OCI-LY3 (cell line): Measurements from ENCODE around the gene KCNC2.

ENCODE experiments used
- H2AFZ ChIP-seq: fragments of 200-600, 300-600 bp; shearing (Covaris generic); 2 replicates; pipeline ENCODE4 v1.6.0; 2014; ENCODE audit warnings: antibody characterized with exemption, low read depth, low read length
- H3K27ac ChIP-seq: fragments of 200-600, 300-600 bp; sonication (generic); 2 replicates; pipeline ENCODE4 v1.5.1; 2014; ENCODE audit warnings: mild to moderate bottlenecking, low read length, moderate library complexity, mixed read lengths
- H3K27me3 ChIP-seq: fragments of 200-600, 300-600 bp; sonication (generic); 2 replicates; pipeline ENCODE4 v1.6.1; 2014; ENCODE audit warnings: low read depth, low read length, mixed read lengths
- H3K36me3 ChIP-seq: fragments of 200-600, 300-600 bp; sonication (generic); replicated peaks from 2 replicates; pipeline ENCODE3; 2014; ENCODE audit warnings: low read depth, low read length, mixed read lengths
- H3K4me1 ChIP-seq: fragments of 300-600, 200-600 bp; sonication (generic); 2 replicates; pipeline ENCODE4 v1.6.1; 2014; ENCODE audit warnings: low read length, mixed read lengths
- H3K4me2 ChIP-seq: fragments of 200-600, 300-600 bp; sonication (generic); 2 replicates; pipeline ENCODE4 v1.6.1; 2014; ENCODE audit warnings: low read length, mixed read lengths
- H3K4me3 ChIP-seq: fragments of 300-600, 200-600 bp; sonication (generic); 2 replicates; pipeline ENCODE4 v1.5.1; 2014; ENCODE audit warnings: antibody characterized with exemption, mild to moderate bottlenecking, low read length, moderate library complexity
- H3K79me2 ChIP-seq: fragments of 300-600, 200-600 bp; shearing (Covaris generic); 2 replicates; pipeline ENCODE4 v1.6.1; 2014; ENCODE audit warnings: mild to moderate bottlenecking, low read length, mixed read lengths
- H3K9ac ChIP-seq: fragments of 300-600, 200-600 bp; shearing (Covaris generic); 2 replicates; pipeline ENCODE4 v1.6.0; 2014; ENCODE audit warnings: mild to moderate bottlenecking, low read length, moderate library complexity
- H3K9me3 ChIP-seq: fragments of 200-600, 300-600 bp; shearing (Covaris generic); 2 replicates; pipeline ENCODE4 v1.6.1; 2014; ENCODE audit warnings: low read length, mixed read lengths; ENCODE audit not compliant: insufficient read depth
- H4K20me1 ChIP-seq: fragments of 200-600, 300-600 bp; sonication (generic); 2 replicates; pipeline ENCODE4 v1.6.1; 2016; ENCODE audit warnings: low read length, mixed read lengths; ENCODE audit not compliant: insufficient read depth
- EZH2phosphoT487 ChIP-seq: fragments of 200-600 bp; shearing (Covaris generic); IDR thresholded peaks from 2 replicates; pipeline ENCODE4 v1.6.1; 2018; ENCODE audit warnings: antibody characterized with exemption, mixed run types, low read depth
- TF ChIP-seq, protein P1 (sequence below): fragments of 200-600, 300-600 bp; sonication (generic); IDR thresholded peaks from 2 replicates; pipeline ENCODE4 v1.5.1; 2014; ENCODE audit warnings: antibody characterized with exemption, low read length, low read depth

KCNC2 gene

DNA sequence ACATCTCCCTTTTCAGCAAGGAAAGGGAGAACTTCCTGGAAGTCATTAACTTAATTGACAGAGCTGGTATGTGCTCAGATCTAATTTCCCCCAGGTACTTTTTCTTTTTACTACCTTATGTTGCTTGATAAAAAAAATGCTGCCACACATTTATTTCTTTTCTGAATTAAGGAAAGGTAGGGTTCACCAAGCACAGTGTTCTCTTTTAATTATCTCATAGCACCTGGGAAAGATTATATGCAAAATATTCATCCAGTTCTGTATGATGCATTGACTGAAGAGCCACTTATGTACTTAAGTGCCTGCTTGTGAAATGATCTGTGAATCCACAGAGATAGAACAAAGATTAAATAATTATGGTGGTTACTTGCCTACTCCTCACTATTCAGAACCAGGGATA lies 25.1 kb downstream of the KCNC2 start:
- Histone ChIP-seq H3K36me3 (no peaks in the 10 kb centered on the region), H3K27me3 (no peaks in the 10 kb centered on the region), H3K4me2 (no peak overlapping the region), H3K79me2 (no peaks in the 10 kb centered on the region), H3K4me1 (no peaks in the 10 kb centered on the region), H4K20me1 (no peaks in the 10 kb centered on the region), H3K27ac (no peak overlapping the region), H3K9ac (no peak overlapping the region), H3K4me3 (no peak overlapping the region), H2AFZ (no peak overlapping the region), H3K9me3 (no peaks in the 10 kb centered on the region)
- TF ChIP-seq EZH2phosphoT487: no peak
- TF ChIP-seq, protein P1, sequence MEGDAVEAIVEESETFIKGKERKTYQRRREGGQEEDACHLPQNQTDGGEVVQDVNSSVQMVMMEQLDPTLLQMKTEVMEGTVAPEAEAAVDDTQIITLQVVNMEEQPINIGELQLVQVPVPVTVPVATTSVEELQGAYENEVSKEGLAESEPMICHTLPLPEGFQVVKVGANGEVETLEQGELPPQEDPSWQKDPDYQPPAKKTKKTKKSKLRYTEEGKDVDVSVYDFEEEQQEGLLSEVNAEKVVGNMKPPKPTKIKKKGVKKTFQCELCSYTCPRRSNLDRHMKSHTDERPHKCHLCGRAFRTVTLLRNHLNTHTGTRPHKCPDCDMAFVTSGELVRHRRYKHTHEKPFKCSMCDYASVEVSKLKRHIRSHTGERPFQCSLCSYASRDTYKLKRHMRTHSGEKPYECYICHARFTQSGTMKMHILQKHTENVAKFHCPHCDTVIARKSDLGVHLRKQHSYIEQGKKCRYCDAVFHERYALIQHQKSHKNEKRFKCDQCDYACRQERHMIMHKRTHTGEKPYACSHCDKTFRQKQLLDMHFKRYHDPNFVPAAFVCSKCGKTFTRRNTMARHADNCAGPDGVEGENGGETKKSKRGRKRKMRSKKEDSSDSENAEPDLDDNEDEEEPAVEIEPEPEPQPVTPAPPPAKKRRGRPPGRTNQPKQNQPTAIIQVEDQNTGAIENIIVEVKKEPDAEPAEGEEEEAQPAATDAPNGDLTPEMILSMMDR: no peak

DNA sequence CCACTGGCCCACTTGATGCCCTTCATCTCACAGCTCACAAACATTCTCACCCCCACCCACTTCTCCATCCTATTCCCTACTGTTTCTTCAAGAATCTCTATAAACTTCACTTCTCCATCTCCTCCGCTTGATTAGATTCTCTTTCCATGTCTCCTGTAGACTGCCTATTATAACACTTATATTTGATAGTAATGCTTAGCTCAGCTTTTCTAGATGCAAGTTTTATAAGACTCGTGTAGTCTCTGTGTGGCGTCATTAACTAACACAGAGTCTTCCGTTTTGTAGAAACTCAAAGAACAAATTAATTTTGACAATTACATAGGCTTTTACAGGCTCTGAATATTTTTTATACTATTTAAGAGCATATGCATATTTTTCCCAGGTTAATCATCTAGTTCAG lies 25.7 kb downstream of the KCNC2 start:
- H3K4me3 ChIP-seq: no peak overlapping the region
- no peak overlapping the region for H3K9ac ChIP-seq
- no peaks in the 10 kb centered on the region for H3K27me3 ChIP-seq
- no peaks in the 10 kb centered on the region for H3K79me2 ChIP-seq
- no peaks in the 10 kb centered on the region for H3K4me1 ChIP-seq
- no peak overlapping the region for H2AFZ ChIP-seq
- H3K4me2 ChIP-seq: no peak overlapping the region
- no peaks in the 10 kb centered on the region for H3K9me3 ChIP-seq
- TF ChIP-seq EZH2phosphoT487: no peak
- TF ChIP-seq, protein P1: no peak
- no peaks in the 10 kb centered on the region for H3K36me3 ChIP-seq
- no peaks in the 10 kb centered on the region for H4K20me1 ChIP-seq
- no peak overlapping the region for H3K27ac ChIP-seq

- no peak overlapping the region for H3K4me3 ChIP-seq
- H4K20me1 ChIP-seq: no peaks in the 10 kb centered on the region
- no peaks in the 10 kb centered on the region for H3K4me1 ChIP-seq
- H3K79me2 ChIP-seq: no peaks in the 10 kb centered on the region
- H2AFZ ChIP-seq: no peak overlapping the region
- TF ChIP-seq EZH2phosphoT487: no peak
- TF ChIP-seq, protein P1: no peak
- H3K9me3 ChIP-seq: no peaks in the 10 kb centered on the region
- no peaks in the 10 kb centered on the region for H3K36me3 ChIP-seq
- no peaks in the 10 kb centered on the region for H3K27me3 ChIP-seq
- H3K9ac ChIP-seq: no peak overlapping the region
- H3K27ac ChIP-seq: no peak overlapping the region
- H3K4me2 ChIP-seq: no peak overlapping the region
Measured at GRCh38 chr12:75177997-75178396, 31.6 kb downstream of the KCNC2 start.

GRCh38 chr12:75172611-75173010 lies 37.0 kb downstream of the KCNC2 start:
- Histone ChIP-seq H3K4me2 (no peak overlapping the region), H3K9me3 (no peaks in the 10 kb centered on the region)

More at GRCh38 chr12:75172611-75173010, 37.0 kb downstream of the KCNC2 start:
- Histone ChIP-seq H4K20me1 (no peaks in the 10 kb centered on the region), H3K36me3 (no peaks in the 10 kb centered on the region), H3K27ac (no peak overlapping the region), H3K9ac (no peak overlapping the region), H2AFZ (no peak overlapping the region), H3K27me3 (no peaks in the 10 kb centered on the region), H3K4me3 (no peak overlapping the region), H3K4me1 (peaks cover 4% of the 10 kb centered on the region; the same call in 1 of the 2 replicates), H3K79me2 (no peaks in the 10 kb centered on the region)
- TF ChIP-seq, protein P1: no peak
- no peak for TF ChIP-seq EZH2phosphoT487
